ENCODE measurements around the gene CLDN8. TPM values are rescaled to one million over a fixed set of nuclear protein-coding genes. Genes with fewer than 3 reads are reported as not detected.

Gene CLDN8
- total RNA-seq, 1 experiment from 2014 or later = not detected

GRCh38 chr21:30211071-30211470, 4.8 kb downstream of the CLDN8 start:
- Histone ChIP-seq H3K4me1 (ENCODE audit: control insufficient read depth in 1 of 2, insufficient read depth in 2 of 2, low read length in 2 of 2) (no peaks in the 10 kb centered on the region), H3K79me2 (ENCODE audit: insufficient read depth, low read length) (no peaks in the 10 kb centered on the region), H3K27me3 (ENCODE audit: insufficient read depth, low read length) (no peaks in the 10 kb centered on the region), H3K4me2 (ENCODE audit: low read length) (no peak overlapping the region), H3K9me3 (ENCODE audit: control insufficient read depth in 1 of 2, insufficient read depth in 1 of 2, low read depth in 1 of 2, low read length in 2 of 2) (peaks cover 9 to 25% of the 10 kb centered on the region in 2 experiments; a peak in 3 of 4 replicates), H3K9ac (ENCODE audit: low read length) (no peak overlapping the region), H2AFZ (ENCODE audit: low read depth, low read length, poor library complexity, severe bottlenecking) (no peak overlapping the region), H3K9me2 (ENCODE audit: insufficient read depth) (no peaks in the 10 kb centered on the region), H3K36me3 (ENCODE audit: control insufficient read depth in 1 of 2, insufficient read depth in 2 of 2, low read length in 2 of 2) (no peaks in the 10 kb centered on the region), H3K27ac (ENCODE audit: low read depth, low read length) (no peak overlapping the region), H3K4me3 (replicated peaks in 1 of 2; ENCODE audit: low read depth in 1 of 2, low read length in 2 of 2) (no peak overlapping the region), H4K20me1 (ENCODE audit: insufficient read depth) (no peaks in the 10 kb centered on the region)
- intact Hi-C loops (cut with micrococcal nuclease) = no loop called here
- DNase-seq (ENCODE audit: low read depth, low spot score) (no peak), ATAC-seq (no peak)
- BruUV-seq (replicated peaks) = no TSS peak
- ChIA-PET RAD21 (ENCODE audit: low non-redundant PET in 1 of 2, low total read pairs in 2 of 2, uncharacterized antibody in 2 of 2, unreplicated experiment in 2 of 2) (no interaction called here), POLR2A (no interaction called here), CTCF (no interaction called here)
- TF ChIP-seq JUND (IDR thresholded peaks at IDR 0.05) (no peak), ZNF274 (IDR thresholded peaks at IDR 0.05; ENCODE audit: low read depth, low read length) (no peak), RAD21 (IDR thresholded peaks at IDR 0.05; ENCODE audit: low read depth) (no peak), ATF3 (IDR thresholded peaks at IDR 0.05) (no peak), MAX (IDR thresholded peaks at IDR 0.05) (no peak), FOSL1 (IDR thresholded peaks at IDR 0.05; ENCODE audit: low read depth) (no peak), SRF (IDR thresholded peaks at IDR 0.05; ENCODE audit: low read depth) (no peak), REST (IDR thresholded peaks at IDR 0.05; ENCODE audit: low read depth) (no peak), ZBTB33 (IDR thresholded peaks at IDR 0.05; ENCODE audit: extremely low read depth, insufficient replicate concordance, low read length) (no peak), CEBPB (IDR thresholded peaks at IDR 0.05; ENCODE audit: low read depth) (no peak), ELF1 (IDR thresholded peaks at IDR 0.05; ENCODE audit: borderline replicate concordance, low read depth) (no peak), ZFX (IDR thresholded peaks at IDR 0.05) (no peak), EZH2phosphoT487 (IDR thresholded peaks at IDR 0.05; ENCODE audit: borderline replicate concordance) (no peak), CBX3 (IDR thresholded peaks at IDR 0.05; ENCODE audit: low read depth) (no peak), SIN3A (IDR thresholded peaks at IDR 0.05; ENCODE audit: low read depth) (no peak), CTCF (IDR thresholded peaks at IDR 0.05 in 2 of 3, conservative IDR thresholded peaks at IDR 0.05 in 1 of 3; ENCODE audit: borderline replicate concordance in 1 of 3, insufficient read depth in 1 of 3, low read depth in 2 of 3, low read length in 2 of 3) (no peak), TCF7L2 (IDR thresholded peaks at IDR 0.05; ENCODE audit: borderline replicate concordance, extremely low read depth, insufficient read depth, insufficient read length) (no peak), EZH2 (IDR thresholded peaks at IDR 0.05) (no peak)
